Measurements from ENCODE around the gene MS4A6E.
"Not testable (repeated sequence)": the region's sequence is repeated elsewhere in the genome, so short reads cannot be mapped to it uniquely, and the experiment has no call there.

MS4A6E gene

GRCh38 chr11:60338053-60338452 is 11.0 kb downstream of the MS4A6E start:
- no peak for DNase-seq

- DNase-seq: no peak
These were observed 12.3 kb downstream of the MS4A6E start for GRCh38 chr11:60339356-60339755.

GRCh38 chr11:60343094-60343704 is 16.1 kb downstream of the MS4A6E start:
- DNase-seq: peak; percentile 22

- DNase-seq: no peak
These were observed 17.1 kb downstream of the MS4A6E start for GRCh38 chr11:60344146-60344545.

GRCh38 chr11:60345489-60345888 is 18.4 kb downstream of the MS4A6E start:
- DNase-seq: peak; percentile 37

GRCh38 chr11:60347084-60347797 is 20.2 kb downstream of the MS4A6E start:
- DNase-seq: no peak

GRCh38 chr11:60348116-60348515 is 21.1 kb downstream of the MS4A6E start:
- DNase-seq: no peak

GRCh38 chr11:60349990-60350389 is 22.9 kb downstream of the MS4A6E start:
- no peak for DNase-seq

- no peak for DNase-seq
These were observed 30.7 kb downstream of the MS4A6E start for GRCh38 chr11:60357771-60358170.

- no peak for DNase-seq
These were observed 33.6 kb downstream of the MS4A6E start for GRCh38 chr11:60360621-60361020.

- no peak for DNase-seq
These were observed 35.2 kb downstream of the MS4A6E start for GRCh38 chr11:60362241-60362640.

- peak; percentile 95 for DNase-seq
These were observed 36.8 kb downstream of the MS4A6E start for GRCh38 chr11:60363542-60364470.

- not testable (repeated sequence) for DNase-seq
These were observed 39.3 kb downstream of the MS4A6E start for GRCh38 chr11:60366262-60366904.

GRCh38 chr11:60367009-60367408 is 40.0 kb downstream of the MS4A6E start:
- no peak for DNase-seq

- DNase-seq: no peak
These were observed 40.8 kb downstream of the MS4A6E start for GRCh38 chr11:60367896-60368295.

- DNase-seq: no peak
These were observed 43.3 kb downstream of the MS4A6E start for GRCh38 chr11:60370252-60370810.

GRCh38 chr11:60370811-60371298 is 43.8 kb downstream of the MS4A6E start:
- DNase-seq: no peak

GRCh38 chr11:60371386-60371785 is 44.3 kb downstream of the MS4A6E start:
- no peak for DNase-seq

GRCh38 chr11:60371854-60372253 is 44.8 kb downstream of the MS4A6E start:
- DNase-seq: no peak

GRCh38 chr11:60372767-60373166 is 45.7 kb downstream of the MS4A6E start:
- no peak for DNase-seq

- DNase-seq: no peak
These were observed 48.3 kb downstream of the MS4A6E start for GRCh38 chr11:60375316-60375715.

GRCh38 chr11:60376601-60377000 is 49.5 kb downstream of the MS4A6E start:
- no peak for DNase-seq

Measured in KG1 (cell line).